MCF 10A (cell line): ENCODE results near the gene SND1. TPM values are rescaled to one million over a fixed set of nuclear protein-coding genes. Genes with fewer than 3 reads are reported as not detected.

Experiments used
- BruUV-seq: library from RNA; stranded (reverse); fragments of 400-500 nt; replicated peaks from 2 replicates; lab custom pipeline; 2021; lab: Mats Ljungman, UMichigan
- CTCF ChIA-PET: fragments of 300-600 bp; sonication (Branson Sonifier 250); formaldehyde crosslinking; extraction: SDS; loops from one replicate; lab custom pipeline; 2021; ENCODE audit warnings: antibody characterized with exemption, inconsistent platforms; lab: Yijun Ruan, JAX
- POLR2A ChIA-PET: fragments of 300-600, 350-650 bp; sonication (Branson Sonifier 250); formaldehyde crosslinking; extraction: SDS; loops from one replicate; lab custom pipeline; 2020; ENCODE audit warnings: antibody characterized with exemption, inconsistent platforms; lab: Yijun Ruan, JAX
- DNase-seq: peaks from one replicate; pipeline ENCODE4 v3.0.0-alpha.2; 2018; ENCODE audit not compliant: unreplicated experiment
- H3K27ac Mint-ChIP-seq: one replicate; pipeline ENCODE4 v1.8.0; 2022; ENCODE audit warnings: mild to moderate bottlenecking, low read depth, mixed read lengths; ENCODE audit not compliant: unreplicated experiment
- H3K27me3 Mint-ChIP-seq: one replicate; pipeline ENCODE4 v1.8.0; 2022; ENCODE audit warnings: mixed read lengths; ENCODE audit not compliant: insufficient read depth, unreplicated experiment
- H3K36me3 Mint-ChIP-seq: one replicate; pipeline ENCODE4 v1.8.0; 2022; ENCODE audit warnings: mild to moderate bottlenecking, moderate library complexity, mixed read lengths; ENCODE audit not compliant: insufficient read depth, unreplicated experiment
- H3K4me1 Mint-ChIP-seq: one replicate; pipeline ENCODE4 v1.8.0; 2022; ENCODE audit warnings: mixed read lengths; ENCODE audit not compliant: insufficient read depth, unreplicated experiment
- H3K4me3 Mint-ChIP-seq: one replicate; pipeline ENCODE4 v1.8.0; 2022; ENCODE audit warnings: mild to moderate bottlenecking, moderate library complexity, mixed read lengths; ENCODE audit not compliant: unreplicated experiment
- H3K9me3 Mint-ChIP-seq: one replicate; pipeline ENCODE4 v1.8.0; 2022; ENCODE audit warnings: mixed read lengths; ENCODE audit not compliant: unreplicated experiment
- intact Hi-C: fragments of 100-400 bp; cut with micrococcal nuclease; formaldehyde crosslinking; loops from 2 replicates; pipeline ENCODE4 v1.14.1; 2022
- total RNA-seq: library from RNA; stranded (reverse); gene quantifications from 2 replicates; pipeline ENCODE4 v1.2.3, GENCODE V29; 2022
- TF ChIP-seq, protein P1 (sequence below): fragments of 200-600 bp; IDR thresholded peaks from one replicate; pipeline ENCODE4 v1.8.0; 2022; ENCODE audit warnings: antibody characterized with exemption, mild to moderate bottlenecking; ENCODE audit not compliant: unreplicated experiment

SND1 gene
- total RNA-seq, 1 experiment from 2014 or later = 297 TPM

DNA sequence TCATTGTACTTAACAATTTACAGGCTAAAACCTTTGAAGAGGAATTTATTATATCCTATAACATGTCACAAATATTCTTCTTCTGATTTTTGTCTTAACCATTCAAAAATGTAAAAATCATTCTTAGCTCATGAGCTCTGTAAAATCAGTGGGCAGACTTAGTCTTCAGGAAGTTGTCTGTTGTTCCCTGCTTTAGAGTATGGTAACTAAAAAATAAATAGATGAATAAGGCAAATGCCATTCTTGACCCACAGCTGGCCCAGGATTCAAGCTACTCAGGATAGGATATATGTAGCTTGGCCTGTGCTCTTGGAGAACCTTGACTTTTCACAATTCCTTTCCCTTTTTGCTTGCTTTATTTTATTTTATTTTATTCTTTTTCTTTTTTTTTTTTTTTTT, 327.7 kb downstream of the SND1 start:
- BruUV-seq = no TSS peak
- Mint-ChIP-seq H3K4me3 (no peak overlapping the region), H3K9me3 (peaks cover 22% of the 10 kb centered on the region), H3K36me3 (peaks cover 60% of the 10 kb centered on the region), H3K27ac (no peak overlapping the region), H3K27me3 (no peaks in the 10 kb centered on the region), H3K4me1 (peaks cover 15% of the 10 kb centered on the region)
- ChIA-PET CTCF (interaction anchor here (0.6 to 0.7 kb wide), 2 partner anchors 12 to 259 kb away, joined by 3 read pairs; no protein-coding TSS in a partner anchor), POLR2A (interaction anchor here (0.5 kb wide), 1 partner anchor 16 kb away, joined by 3 read pairs; no protein-coding TSS in a partner anchor)
- intact Hi-C loops = no loop called here
- TF ChIP-seq, protein P1, sequence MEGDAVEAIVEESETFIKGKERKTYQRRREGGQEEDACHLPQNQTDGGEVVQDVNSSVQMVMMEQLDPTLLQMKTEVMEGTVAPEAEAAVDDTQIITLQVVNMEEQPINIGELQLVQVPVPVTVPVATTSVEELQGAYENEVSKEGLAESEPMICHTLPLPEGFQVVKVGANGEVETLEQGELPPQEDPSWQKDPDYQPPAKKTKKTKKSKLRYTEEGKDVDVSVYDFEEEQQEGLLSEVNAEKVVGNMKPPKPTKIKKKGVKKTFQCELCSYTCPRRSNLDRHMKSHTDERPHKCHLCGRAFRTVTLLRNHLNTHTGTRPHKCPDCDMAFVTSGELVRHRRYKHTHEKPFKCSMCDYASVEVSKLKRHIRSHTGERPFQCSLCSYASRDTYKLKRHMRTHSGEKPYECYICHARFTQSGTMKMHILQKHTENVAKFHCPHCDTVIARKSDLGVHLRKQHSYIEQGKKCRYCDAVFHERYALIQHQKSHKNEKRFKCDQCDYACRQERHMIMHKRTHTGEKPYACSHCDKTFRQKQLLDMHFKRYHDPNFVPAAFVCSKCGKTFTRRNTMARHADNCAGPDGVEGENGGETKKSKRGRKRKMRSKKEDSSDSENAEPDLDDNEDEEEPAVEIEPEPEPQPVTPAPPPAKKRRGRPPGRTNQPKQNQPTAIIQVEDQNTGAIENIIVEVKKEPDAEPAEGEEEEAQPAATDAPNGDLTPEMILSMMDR = no peak
- DNase-seq = no peak

DNA sequence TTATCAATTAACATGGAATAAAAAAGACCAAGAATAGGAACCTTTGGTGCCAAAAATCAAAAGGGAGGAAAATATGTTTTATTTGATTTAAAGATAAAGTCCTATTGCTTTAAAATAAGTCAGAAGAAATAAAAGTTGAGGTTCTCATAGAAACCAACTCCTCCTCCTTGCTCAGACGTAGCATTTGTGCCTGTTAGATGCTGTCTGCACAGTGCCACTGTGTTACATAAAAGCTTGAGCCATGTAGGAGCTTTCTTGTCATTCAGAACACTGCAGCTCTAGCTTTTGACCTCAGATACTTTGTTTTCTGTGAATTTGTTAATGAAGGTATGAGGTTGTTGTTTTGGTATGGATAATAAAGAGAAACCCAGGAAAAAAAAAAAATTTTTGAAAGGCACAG, 328.9 kb downstream of the SND1 start:
- TF ChIP-seq, protein P1 = no peak
- no peaks in the 10 kb centered on the region for H3K27me3 Mint-ChIP-seq
- H3K4me3 Mint-ChIP-seq = no peak overlapping the region
- DNase-seq = no peak
- no peak overlapping the region for H3K27ac Mint-ChIP-seq
- POLR2A ChIA-PET = no interaction called here
- H3K36me3 Mint-ChIP-seq = peaks cover 52% of the 10 kb centered on the region
- intact Hi-C loops = no loop called here
- H3K9me3 Mint-ChIP-seq = peaks cover 22% of the 10 kb centered on the region
- CTCF ChIA-PET = interaction anchor here (0.6 to 0.9 kb wide), 2 partner anchors 229 to 319 kb away, joined by 3 read pairs; no protein-coding TSS in a partner anchor
- peaks cover 12% of the 10 kb centered on the region for H3K4me1 Mint-ChIP-seq
- BruUV-seq = no TSS peak

DNA sequence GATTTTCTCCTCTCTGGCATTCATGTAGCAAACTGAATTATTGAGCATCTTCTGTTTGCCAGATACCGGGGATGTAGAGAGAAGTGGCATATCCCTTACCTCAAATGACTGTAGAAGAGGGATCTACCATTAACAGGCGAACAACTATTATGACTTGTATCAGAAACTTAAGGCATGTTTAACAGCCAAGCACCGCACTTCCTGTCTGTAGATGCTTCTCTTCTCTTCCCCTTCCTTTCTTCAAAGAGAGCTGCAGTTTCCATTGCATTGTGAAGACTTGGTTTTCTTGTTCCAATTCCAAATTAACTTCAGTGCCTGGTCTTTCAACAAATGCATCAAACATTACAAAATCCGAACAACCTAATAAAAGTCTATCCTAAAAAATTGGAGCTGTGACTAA, 330.0 kb downstream of the SND1 start:
- BruUV-seq = no TSS peak
- H3K4me3 Mint-ChIP-seq = no peak overlapping the region

DNA sequence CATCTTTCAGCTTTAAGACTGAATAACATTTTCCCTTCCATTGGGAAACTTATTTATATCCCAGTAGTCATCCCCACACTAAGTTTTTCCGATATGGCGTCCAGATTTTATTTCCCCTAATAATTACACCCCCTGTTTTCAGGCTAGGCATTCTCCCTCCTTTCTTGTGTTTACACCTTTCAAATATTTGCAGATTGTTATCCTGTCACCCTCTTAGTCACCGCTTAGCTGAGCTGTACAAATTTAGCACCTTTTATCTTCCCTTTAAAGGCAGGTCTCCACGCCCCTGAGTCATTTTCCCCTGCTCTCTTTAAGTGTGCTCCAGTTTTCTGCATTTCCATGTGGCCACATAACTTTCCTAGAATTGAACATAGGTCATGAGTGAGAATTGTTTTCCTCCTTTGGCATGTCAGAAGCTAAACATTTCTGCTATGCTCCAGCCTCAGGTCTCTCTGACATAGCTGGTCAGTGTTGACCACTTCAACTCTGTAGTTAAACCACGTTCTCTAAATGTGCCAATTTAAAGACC, 331.9 kb downstream of the SND1 start:
- POLR2A ChIA-PET = no interaction called here
- intact Hi-C loops = no loop called here
- Mint-ChIP-seq H3K4me1 (peaks cover 12% of the 10 kb centered on the region), H3K9me3 (peaks cover 7% of the 10 kb centered on the region), H3K4me3 (no peak overlapping the region), H3K27me3 (no peaks in the 10 kb centered on the region), H3K36me3 (peaks cover 27% of the 10 kb centered on the region), H3K27ac (peak overlapping the region; percentile 6)
- TF ChIP-seq, protein P1 = no peak
- CTCF ChIA-PET = interaction anchor here (0.6 to 1.3 kb wide), 2 partner anchors 12 to 45 kb away, joined by 3 read pairs; no protein-coding TSS in a partner anchor
- BruUV-seq = no TSS peak
- peak; percentile 7 for DNase-seq

More for the DNA sequence above, 330.0 kb downstream of the SND1 start:
- ChIA-PET POLR2A (no interaction called here), CTCF (interaction anchor here (0.6 to 1.2 kb wide), 4 partner anchors 14 to 759 kb away, joined by 3 to 4 read pairs (median 3); no protein-coding TSS in a partner anchor)
- no peak for DNase-seq
- peaks cover 22% of the 10 kb centered on the region for H3K9me3 Mint-ChIP-seq
- TF ChIP-seq, protein P1 = no peak
- peaks cover 42% of the 10 kb centered on the region for H3K36me3 Mint-ChIP-seq
- intact Hi-C loops = no loop called here
- peaks cover 12% of the 10 kb centered on the region for H3K4me1 Mint-ChIP-seq
- H3K27me3 Mint-ChIP-seq = no peaks in the 10 kb centered on the region
- no peak overlapping the region for H3K27ac Mint-ChIP-seq
